Measurements from ENCODE around the gene EPHB1. TPM values are rescaled to one million over a fixed set of nuclear protein-coding genes. Genes with fewer than 3 reads are reported as not detected.

The EPHB1 gene
- total and polyA plus RNA-seq, 2 of the 13 experiments (the other 11 are each of a cell fraction or from before 2014, with no cell fraction given): 0.07 to 0.21 TPM

GRCh38 chr3:135237371-135238143, 442.5 kb downstream of the EPHB1 start:
- no peaks in the 10 kb centered on the region for H4K20me1 ChIP-seq (ENCODE audit: insufficient read depth, low read length)
- no peaks in the 10 kb centered on the region for H3K36me3 ChIP-seq (replicated peaks in 1 of 2; ENCODE audit: control insufficient read depth in 1 of 2, insufficient read depth in 2 of 2, low read length in 2 of 2)
- TF ChIP-seq, protein P1, sequence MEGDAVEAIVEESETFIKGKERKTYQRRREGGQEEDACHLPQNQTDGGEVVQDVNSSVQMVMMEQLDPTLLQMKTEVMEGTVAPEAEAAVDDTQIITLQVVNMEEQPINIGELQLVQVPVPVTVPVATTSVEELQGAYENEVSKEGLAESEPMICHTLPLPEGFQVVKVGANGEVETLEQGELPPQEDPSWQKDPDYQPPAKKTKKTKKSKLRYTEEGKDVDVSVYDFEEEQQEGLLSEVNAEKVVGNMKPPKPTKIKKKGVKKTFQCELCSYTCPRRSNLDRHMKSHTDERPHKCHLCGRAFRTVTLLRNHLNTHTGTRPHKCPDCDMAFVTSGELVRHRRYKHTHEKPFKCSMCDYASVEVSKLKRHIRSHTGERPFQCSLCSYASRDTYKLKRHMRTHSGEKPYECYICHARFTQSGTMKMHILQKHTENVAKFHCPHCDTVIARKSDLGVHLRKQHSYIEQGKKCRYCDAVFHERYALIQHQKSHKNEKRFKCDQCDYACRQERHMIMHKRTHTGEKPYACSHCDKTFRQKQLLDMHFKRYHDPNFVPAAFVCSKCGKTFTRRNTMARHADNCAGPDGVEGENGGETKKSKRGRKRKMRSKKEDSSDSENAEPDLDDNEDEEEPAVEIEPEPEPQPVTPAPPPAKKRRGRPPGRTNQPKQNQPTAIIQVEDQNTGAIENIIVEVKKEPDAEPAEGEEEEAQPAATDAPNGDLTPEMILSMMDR (CRISPR knock-in tag; IDR thresholded peaks at IDR 0.05): 0 out of 2 replicates have a peak, but pooled peaks have one; percentile 7
- TF ChIP-seq ZNF570 (CRISPR knock-in tag; IDR thresholded peaks at IDR 0.05; ENCODE audit: borderline replicate concordance): no peak
- no peak overlapping the region for H3K4me2 ChIP-seq (ENCODE audit: low read depth, low read length)
- H3K9me3 ChIP-seq (ENCODE audit: low read length): no peaks in the 10 kb centered on the region
- 9% methylated on average over 3 of the region's 3 CpGs for WGBS (ENCODE audit: low lambda C conversion rate)
- H2AFZ ChIP-seq (ENCODE audit: low read length): no peak overlapping the region
- H3K4me1 ChIP-seq (ENCODE audit: insufficient read depth, low read length): no peaks in the 10 kb centered on the region
- H3K27me3 ChIP-seq (ENCODE audit: control insufficient read depth in 1 of 2, insufficient read depth in 2 of 2, low read length in 2 of 2): no peaks in the 10 kb centered on the region; a peak in 1 of 5 replicates
- ChIA-PET POLR2A (no interaction called here), CTCF (ENCODE audit: low intra/inter-chr PET ratio, low total read pairs) (no interaction called here)
- DNase-seq (ENCODE audit: low spot score) (no peak), FAIRE-seq (no peak), ATAC-seq (0 out of 3 replicates have a peak, but pooled peaks have one; percentile 27)
- no peak overlapping the region for H3K9ac ChIP-seq (ENCODE audit: insufficient read depth, low read depth, low read length)
- H3K79me2 ChIP-seq (ENCODE audit: insufficient read depth, low read length): no peaks in the 10 kb centered on the region
- intact Hi-C loops (cut with micrococcal nuclease; ENCODE audit: unreplicated experiment) (no loop called here), in situ Hi-C loops (cut with HindIII; ENCODE audit: extremely low pct_ligation_motif_present, low pct_unique_long_range_greater_than_20kb) (no loop called here)
- no peak overlapping the region for H3K27ac ChIP-seq (ENCODE audit: extremely low read length, insufficient read depth, low read length)
- no TSS peak for BruUV-seq (replicated peaks)
- H3K4me3 ChIP-seq (replicated peaks in 1 of 3; ENCODE audit: insufficient read depth in 1 of 3, low read depth in 2 of 3, low read length in 3 of 3): no peak overlapping the region

- BruUV-seq (replicated peaks): no TSS peak
- Histone ChIP-seq H3K9ac (ENCODE audit: insufficient read depth, low read depth, low read length) (no peak overlapping the region), H3K4me1 (ENCODE audit: insufficient read depth, low read length) (no peaks in the 10 kb centered on the region), H2AFZ (ENCODE audit: low read length) (no peak overlapping the region), H3K27ac (ENCODE audit: extremely low read length, insufficient read depth, low read length) (no peak overlapping the region), H3K4me3 (replicated peaks in 1 of 3; ENCODE audit: insufficient read depth in 1 of 3, low read depth in 2 of 3, low read length in 3 of 3) (no peak overlapping the region), H3K27me3 (ENCODE audit: control insufficient read depth in 1 of 2, insufficient read depth in 2 of 2, low read length in 2 of 2) (peaks cover 0 to 3% of the 10 kb centered on the region in 2 experiments; a peak in 1 of 5 replicates), H3K4me2 (ENCODE audit: low read depth, low read length) (no peak overlapping the region), H3K9me3 (ENCODE audit: low read length) (no peaks in the 10 kb centered on the region), H3K79me2 (ENCODE audit: insufficient read depth, low read length) (no peaks in the 10 kb centered on the region), H3K36me3 (replicated peaks in 1 of 2; ENCODE audit: control insufficient read depth in 1 of 2, insufficient read depth in 2 of 2, low read length in 2 of 2) (no peaks in the 10 kb centered on the region), H4K20me1 (ENCODE audit: insufficient read depth, low read length) (no peaks in the 10 kb centered on the region)
- ChIA-PET CTCF (ENCODE audit: low intra/inter-chr PET ratio, low total read pairs) (no interaction called here), POLR2A (no interaction called here)
- in situ Hi-C loops (cut with HindIII; ENCODE audit: extremely low pct_ligation_motif_present, low pct_unique_long_range_greater_than_20kb) (no loop called here), intact Hi-C loops (cut with micrococcal nuclease; ENCODE audit: unreplicated experiment) (no loop called here)
- ATAC-seq: no peak
- no peak for TF ChIP-seq ZNF570 (CRISPR knock-in tag; IDR thresholded peaks at IDR 0.05; ENCODE audit: borderline replicate concordance)
- TF ChIP-seq, protein P2, sequence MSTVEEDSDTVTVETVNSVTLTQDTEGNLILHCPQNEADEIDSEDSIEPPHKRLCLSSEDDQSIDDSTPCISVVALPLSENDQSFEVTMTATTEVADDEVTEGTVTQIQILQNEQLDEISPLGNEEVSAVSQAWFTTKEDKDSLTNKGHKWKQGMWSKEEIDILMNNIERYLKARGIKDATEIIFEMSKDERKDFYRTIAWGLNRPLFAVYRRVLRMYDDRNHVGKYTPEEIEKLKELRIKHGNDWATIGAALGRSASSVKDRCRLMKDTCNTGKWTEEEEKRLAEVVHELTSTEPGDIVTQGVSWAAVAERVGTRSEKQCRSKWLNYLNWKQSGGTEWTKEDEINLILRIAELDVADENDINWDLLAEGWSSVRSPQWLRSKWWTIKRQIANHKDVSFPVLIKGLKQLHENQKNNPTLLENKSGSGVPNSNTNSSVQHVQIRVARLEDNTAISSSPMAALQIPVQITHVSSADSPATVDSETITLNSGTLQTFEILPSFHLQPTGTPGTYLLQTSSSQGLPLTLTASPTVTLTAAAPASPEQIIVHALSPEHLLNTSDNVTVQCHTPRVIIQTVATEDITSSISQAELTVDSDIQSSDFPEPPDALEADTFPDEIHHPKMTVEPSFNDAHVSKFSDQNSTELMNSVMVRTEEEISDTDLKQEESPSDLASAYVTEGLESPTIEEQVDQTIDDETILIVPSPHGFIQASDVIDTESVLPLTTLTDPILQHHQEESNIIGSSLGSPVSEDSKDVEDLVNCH (CRISPR knock-in tag; IDR thresholded peaks at IDR 0.05): no peak
- WGBS (ENCODE audit: low lambda C conversion rate): no CpG with 5 or more reads among the region's 4 CpGs
- no peak for DNase-seq (ENCODE audit: low spot score)
- FAIRE-seq: no peak
Observed at GRCh38 chr3:135238236-135238830, 443.3 kb downstream of the EPHB1 start.
